ENCODE measurements around the gene ANK2.

ANK2 gene

GRCh38 chr4:113112338-113112978 is 63.0 kb downstream of the ANK2 start:
- H2AFZ ChIP-seq (ENCODE audit: low read depth, low read length), result no peak overlapping the region
- no peak for DNase-seq
- H3K9ac ChIP-seq (ENCODE audit: low read depth, low read length), result no peak overlapping the region
- H3K4me3 ChIP-seq (ENCODE audit: low read depth in 1 of 2, low read length in 2 of 2), result no peak overlapping the region
- H3K4me2 ChIP-seq (ENCODE audit: insufficient read depth, low read length), result no peak overlapping the region
- no peak overlapping the region for H3K27ac ChIP-seq (ENCODE audit: low read length)
- H3K79me2 ChIP-seq (ENCODE audit: insufficient read depth, low read length), result no peaks in the 10 kb centered on the region
- no peaks in the 10 kb centered on the region for H3K4me1 ChIP-seq (ENCODE audit: insufficient read depth, low read length)
- TF ChIP-seq CTCF (IDR thresholded peaks at IDR 0.05; ENCODE audit: borderline replicate concordance, extremely low read depth, low read length, poor library complexity, severe bottlenecking) (no peak), EZH2 (IDR thresholded peaks at IDR 0.05; ENCODE audit: borderline replicate concordance, low read depth, low read length, severe bottlenecking) (no peak)
- ATAC-seq (ENCODE audit: insufficient read depth, low read depth), result no peak
- H3K9me3 ChIP-seq (ENCODE audit: insufficient read depth, low read length, severe bottlenecking), result no peaks in the 10 kb centered on the region
- no peaks in the 10 kb centered on the region for H3K36me3 ChIP-seq (ENCODE audit: insufficient read depth, low read length)
- no peaks in the 10 kb centered on the region for H4K20me1 ChIP-seq (ENCODE audit: insufficient read depth, low read length)
- no peaks in the 10 kb centered on the region for H3K27me3 ChIP-seq (ENCODE audit: insufficient read depth, low read length, poor library complexity)

GRCh38 chr4:113113151-113113550 is 63.7 kb downstream of the ANK2 start:
- Histone ChIP-seq H3K27me3 (ENCODE audit: insufficient read depth, low read length, poor library complexity) (no peaks in the 10 kb centered on the region), H3K4me2 (ENCODE audit: insufficient read depth, low read length) (no peak overlapping the region), H4K20me1 (ENCODE audit: insufficient read depth, low read length) (no peaks in the 10 kb centered on the region), H3K36me3 (ENCODE audit: insufficient read depth, low read length) (no peaks in the 10 kb centered on the region), H3K9ac (ENCODE audit: low read depth, low read length) (no peak overlapping the region), H3K79me2 (ENCODE audit: insufficient read depth, low read length) (no peaks in the 10 kb centered on the region), H3K4me3 (ENCODE audit: low read depth in 1 of 2, low read length in 2 of 2) (no peak overlapping the region), H3K4me1 (ENCODE audit: insufficient read depth, low read length) (no peaks in the 10 kb centered on the region), H2AFZ (ENCODE audit: low read depth, low read length) (no peak overlapping the region), H3K27ac (ENCODE audit: low read length) (no peak overlapping the region), H3K9me3 (ENCODE audit: insufficient read depth, low read length, severe bottlenecking) (no peaks in the 10 kb centered on the region)
- TF ChIP-seq CTCF (IDR thresholded peaks at IDR 0.05; ENCODE audit: borderline replicate concordance, extremely low read depth, low read length, poor library complexity, severe bottlenecking), result no peak
- no peak for TF ChIP-seq EZH2 (IDR thresholded peaks at IDR 0.05; ENCODE audit: borderline replicate concordance, low read depth, low read length, severe bottlenecking)
- DNase-seq (no peak), ATAC-seq (ENCODE audit: insufficient read depth, low read depth) (no peak)

GRCh38 chr4:113114884-113115283 is 65.4 kb downstream of the ANK2 start:
- DNase-seq, result no peak
- ATAC-seq (ENCODE audit: insufficient read depth, low read depth), result no peak
- no peak for TF ChIP-seq EZH2 (IDR thresholded peaks at IDR 0.05; ENCODE audit: borderline replicate concordance, low read depth, low read length, severe bottlenecking)
- no peak for TF ChIP-seq CTCF (IDR thresholded peaks at IDR 0.05; ENCODE audit: borderline replicate concordance, extremely low read depth, low read length, poor library complexity, severe bottlenecking)
- H3K36me3 ChIP-seq (ENCODE audit: insufficient read depth, low read length), result no peaks in the 10 kb centered on the region
- no peak overlapping the region for H2AFZ ChIP-seq (ENCODE audit: low read depth, low read length)
- no peak overlapping the region for H3K27ac ChIP-seq (ENCODE audit: low read length)
- no peaks in the 10 kb centered on the region for H3K4me1 ChIP-seq (ENCODE audit: insufficient read depth, low read length)
- H3K27me3 ChIP-seq (ENCODE audit: insufficient read depth, low read length, poor library complexity), result no peaks in the 10 kb centered on the region
- H3K9me3 ChIP-seq (ENCODE audit: insufficient read depth, low read length, severe bottlenecking), result no peaks in the 10 kb centered on the region
- H3K4me2 ChIP-seq (ENCODE audit: insufficient read depth, low read length), result no peak overlapping the region
- no peak overlapping the region for H3K9ac ChIP-seq (ENCODE audit: low read depth, low read length)
- no peaks in the 10 kb centered on the region for H3K79me2 ChIP-seq (ENCODE audit: insufficient read depth, low read length)
- no peaks in the 10 kb centered on the region for H4K20me1 ChIP-seq (ENCODE audit: insufficient read depth, low read length)
- H3K4me3 ChIP-seq (ENCODE audit: low read depth in 1 of 2, low read length in 2 of 2), result no peak overlapping the region
